Vagina (tissue), 2 donors: ENCODE measurements around the gene CREB5. TPM values are rescaled to one million over a fixed set of nuclear protein-coding genes. Genes with fewer than 3 reads are reported as not detected.

Experiments used
- DNase-seq, 2 donors: peaks; one replicate each; pipeline ENCODE4 v3.0.0-alpha.2; 2017; ENCODE audit errors: extremely low spot score in 2 of 2
- H3K27ac ChIP-seq: fragments of 200-600 bp; sonication (generic); one replicate; pipeline ENCODE4 v1.5.1; 2019
- H3K27me3 ChIP-seq: fragments of 200-600 bp; sonication (generic); one replicate; pipeline ENCODE4 v1.5.1; 2019
- H3K36me3 ChIP-seq, 2 donors: fragments of 200-600 bp; sonication (generic); one replicate each; pipeline ENCODE4 v1.5.1; 2017 to 2019
- H3K4me1 ChIP-seq: fragments of 200-600 bp; sonication (generic); one replicate; pipeline ENCODE4 v1.5.1; 2019
- H3K4me3 ChIP-seq, 2 donors: fragments of 200-600 bp; sonication (generic); 1 replicate in 1 of 2; 2 replicates in 1 of 2; pipeline ENCODE4 v1.5.1; 2016 to 2019
- H3K9me3 ChIP-seq: fragments of 200-600 bp; sonication (generic); one replicate; pipeline ENCODE4 v1.5.1; 2019
- CTCF ChIP-seq, 3 experiments: fragments of 450-650 bp in 2 of 3; fragments of 200-600 bp in 1 of 3; sonication (generic) in 1 of 3; IDR thresholded peaks; one replicate each; pipeline ENCODE4 v1.5.1; 2017 to 2019; ENCODE audit warnings: antibody characterized with exemption in 3 of 3, mild to moderate bottlenecking in 2 of 3, moderate library complexity in 2 of 3
- POLR2A ChIP-seq, 2 donors: fragments of 450-650 bp; IDR thresholded peaks; one replicate each; pipeline ENCODE4 v1.6.1; 2017; ENCODE audit warnings: antibody characterized with exemption in 2 of 2, mild to moderate bottlenecking in 2 of 2, moderate library complexity in 2 of 2
- POLR2AphosphoS5 ChIP-seq, 2 donors: sonication (generic); formaldehyde crosslinking; IDR thresholded peaks; one replicate each; pipeline ENCODE4 v1.9.0; 2017; ENCODE audit warnings: antibody characterized with exemption in 2 of 2, mild to moderate bottlenecking in 2 of 2, low read depth in 1 of 2; ENCODE audit not compliant: insufficient read depth in 1 of 2
- intact Hi-C: fragments of 100-400 bp; cut with DNase I; formaldehyde crosslinking; loops from one replicate; pipeline ENCODE4 v1.15.1; 2023
- total RNA-seq: library from RNA; depleted of rRNA; stranded (reverse); fragments of >200 nt; gene quantifications from one replicate; pipeline ENCODE4 v1.2.3, GENCODE V29; 2016

Gene CREB5
- total RNA-seq, 1 donor from 2014 or later = 23.1 TPM

GRCh38 chr7:28373990-28374389 lies 38.3 kb upstream of the CREB5 start:
- DNase-seq = no peak
- Histone ChIP-seq H3K27ac (no peak overlapping the region), H3K9me3 (no peaks in the 10 kb centered on the region), H3K27me3 (no peaks in the 10 kb centered on the region), H3K36me3 (no peaks in the 10 kb centered on the region), H3K4me3 (no peak overlapping the region), H3K4me1 (no peaks in the 10 kb centered on the region)
- no peak for TF ChIP-seq POLR2A (IDR thresholded peaks at IDR 0.05)
- TF ChIP-seq POLR2AphosphoS5 (IDR thresholded peaks at IDR 0.05; ENCODE audit: insufficient read depth in 1 of 2, low read depth in 1 of 2) = no peak
- no peak for TF ChIP-seq CTCF (IDR thresholded peaks at IDR 0.05)
- intact Hi-C loops = no loop called here

- no peak for DNase-seq
- Histone ChIP-seq H3K4me1 (no peaks in the 10 kb centered on the region), H3K36me3 (no peaks in the 10 kb centered on the region), H3K9me3 (no peaks in the 10 kb centered on the region), H3K27ac (no peak overlapping the region), H3K4me3 (no peak overlapping the region), H3K27me3 (no peaks in the 10 kb centered on the region)
- intact Hi-C loops = no loop called here
- no peak for TF ChIP-seq POLR2A (IDR thresholded peaks at IDR 0.05)
- no peak for TF ChIP-seq CTCF (IDR thresholded peaks at IDR 0.05)
- no peak for TF ChIP-seq POLR2AphosphoS5 (IDR thresholded peaks at IDR 0.05; ENCODE audit: insufficient read depth in 1 of 2, low read depth in 1 of 2)
Observed at GRCh38 chr7:28375729-28376128, 36.6 kb upstream of the CREB5 start.

- Histone ChIP-seq H3K27me3 (no peaks in the 10 kb centered on the region), H3K36me3 (no peaks in the 10 kb centered on the region), H3K4me3 (no peak overlapping the region), H3K27ac (no peak overlapping the region), H3K9me3 (no peaks in the 10 kb centered on the region), H3K4me1 (no peaks in the 10 kb centered on the region)
- intact Hi-C loops = no loop called here
- no peak for DNase-seq
- TF ChIP-seq CTCF (IDR thresholded peaks at IDR 0.05) = no peak
- no peak for TF ChIP-seq POLR2A (IDR thresholded peaks at IDR 0.05)
- TF ChIP-seq POLR2AphosphoS5 (IDR thresholded peaks at IDR 0.05; ENCODE audit: insufficient read depth in 1 of 2, low read depth in 1 of 2) = no peak
Observed at GRCh38 chr7:28376634-28377033, 35.7 kb upstream of the CREB5 start.

GRCh38 chr7:28378574-28379149 lies 33.7 kb upstream of the CREB5 start:
- H3K27me3 ChIP-seq = no peaks in the 10 kb centered on the region

More at GRCh38 chr7:28378574-28379149, 33.7 kb upstream of the CREB5 start:
- no peak for TF ChIP-seq CTCF (IDR thresholded peaks at IDR 0.05)
- TF ChIP-seq POLR2A (IDR thresholded peaks at IDR 0.05) = no peak
- TF ChIP-seq POLR2AphosphoS5 (IDR thresholded peaks at IDR 0.05; ENCODE audit: insufficient read depth in 1 of 2, low read depth in 1 of 2) = no peak
- intact Hi-C loops = no loop called here
- H3K36me3 ChIP-seq = no peaks in the 10 kb centered on the region
- H3K4me3 ChIP-seq = no peak overlapping the region
- H3K27ac ChIP-seq = no peak overlapping the region
- H3K9me3 ChIP-seq = no peaks in the 10 kb centered on the region
- H3K4me1 ChIP-seq = no peaks in the 10 kb centered on the region
- DNase-seq = no peak
